HEK293 (cell line): ENCODE results near the gene NUDT9.

ENCODE experiments used
- EGR2 ChIP-seq: fragments of 450-650 bp; formaldehyde crosslinking; IDR thresholded peaks from 2 replicates; pipeline ENCODE4 v1.5.1; 2016; ENCODE audit warnings: low read depth, missing biosample characterization, missing genetic modification characterization
- GLIS1 ChIP-seq: fragments of 450-650 bp; formaldehyde crosslinking; IDR thresholded peaks from 2 replicates; pipeline ENCODE4 v1.5.1; 2016; ENCODE audit warnings: missing biosample characterization, missing genetic modification characterization
- HOXC10 ChIP-seq: sonication (generic); formaldehyde crosslinking; IDR thresholded peaks from 2 replicates; pipeline ENCODE4 v1.8.1; 2023; ENCODE audit warnings: mild to moderate bottlenecking, missing genetic modification reagents
- HOXD13 ChIP-seq: sonication (generic); formaldehyde crosslinking; IDR thresholded peaks from 2 replicates; pipeline ENCODE4 v1.8.0; 2022; ENCODE audit warnings: missing genetic modification reagents, borderline replicate concordance
- PRDM1 ChIP-seq: fragments of 450-650 bp; formaldehyde crosslinking; IDR thresholded peaks from 2 replicates; pipeline ENCODE4; 2016; ENCODE audit warnings: missing biosample characterization, missing genetic modification characterization
- SCRT1 ChIP-seq: fragments of 450-650 bp; formaldehyde crosslinking; IDR thresholded peaks from 2 replicates; pipeline ENCODE4 v1.5.1; 2016; ENCODE audit warnings: missing biosample characterization, missing genetic modification characterization, borderline replicate concordance
- SP3 ChIP-seq: fragments of 450-650 bp; formaldehyde crosslinking; IDR thresholded peaks from 2 replicates; pipeline ENCODE4 v1.5.1; 2016; ENCODE audit warnings: missing biosample characterization, missing genetic modification characterization
- TCF7L2 ChIP-seq: IDR thresholded peaks from 2 replicates; pipeline ENCODE4 v1.6.1; 2011; ENCODE audit warnings: low read depth, mild to moderate bottlenecking, inconsistent platforms, low read length, moderate library complexity, borderline replicate concordance
- YY1 ChIP-seq: fragments of 450-650 bp; formaldehyde crosslinking; IDR thresholded peaks from 2 replicates; pipeline ENCODE4 v1.5.1; 2018; ENCODE audit warnings: missing biosample characterization, missing genetic modification characterization
- ZBTB17 ChIP-seq: fragments of 450-650 bp; formaldehyde crosslinking; IDR thresholded peaks from 2 replicates; pipeline ENCODE4 v1.5.1; 2016; ENCODE audit warnings: missing biosample characterization, missing genetic modification characterization
- ZBTB8A ChIP-seq: fragments of 450-650 bp; formaldehyde crosslinking; IDR thresholded peaks from 2 replicates; pipeline ENCODE4 v1.5.1; 2016; ENCODE audit warnings: missing biosample characterization, missing genetic modification characterization
- ZFHX2 ChIP-seq: fragments of 450-650 bp; formaldehyde crosslinking; conservative IDR thresholded peaks from 2 replicates; pipeline ENCODE4 v1.5.1; 2016; ENCODE audit warnings: missing biosample characterization, missing genetic modification characterization
- ZNF121 ChIP-seq: fragments of 450-650 bp; formaldehyde crosslinking; IDR thresholded peaks from 2 replicates; pipeline ENCODE4 v1.5.1; 2016; ENCODE audit warnings: missing biosample characterization, missing genetic modification characterization
- ZNF175 ChIP-seq: fragments of 450-650 bp; formaldehyde crosslinking; IDR thresholded peaks from 2 replicates; pipeline ENCODE4 v1.5.1; 2016; ENCODE audit warnings: missing biosample characterization, missing genetic modification characterization
- ZNF214 ChIP-seq: fragments of 450-650 bp; formaldehyde crosslinking; IDR thresholded peaks from 2 replicates; pipeline ENCODE4 v1.5.1; 2017; ENCODE audit warnings: missing biosample characterization, mild to moderate bottlenecking, missing genetic modification characterization, borderline replicate concordance
- ZNF221 ChIP-seq: fragments of 450-650 bp; formaldehyde crosslinking; IDR thresholded peaks from 2 replicates; pipeline ENCODE4 v1.5.1; 2017; ENCODE audit warnings: missing biosample characterization, missing genetic modification characterization, borderline replicate concordance
- ZNF311 ChIP-seq: fragments of 450-650 bp; formaldehyde crosslinking; IDR thresholded peaks from 2 replicates; pipeline ENCODE4 v1.5.1; 2017; ENCODE audit warnings: missing biosample characterization, missing genetic modification characterization, borderline replicate concordance
- ZNF341 ChIP-seq: fragments of 450-650 bp; formaldehyde crosslinking; IDR thresholded peaks from 2 replicates; pipeline ENCODE4; 2016; ENCODE audit warnings: low read depth, missing biosample characterization, missing genetic modification characterization
- ZNF510 ChIP-seq: fragments of 450-650 bp; formaldehyde crosslinking; IDR thresholded peaks from 2 replicates; pipeline ENCODE4 v1.5.1; 2018; ENCODE audit warnings: mild to moderate bottlenecking, missing genetic modification characterization, missing biosample characterization; ENCODE audit not compliant: insufficient replicate concordance
- ZNF558 ChIP-seq: fragments of 450-650 bp; formaldehyde crosslinking; IDR thresholded peaks from 2 replicates; pipeline ENCODE4 v1.5.1; 2016; ENCODE audit warnings: missing biosample characterization, missing genetic modification characterization
- ZNF585B ChIP-seq: fragments of 450-650 bp; formaldehyde crosslinking; IDR thresholded peaks from 2 replicates; pipeline ENCODE4 v1.5.1; 2016; ENCODE audit warnings: missing biosample characterization, missing genetic modification characterization
- ZNF596 ChIP-seq: fragments of 450-650 bp; IDR thresholded peaks from 2 replicates; pipeline ENCODE4 v1.5.0; 2018; ENCODE audit warnings: missing biosample characterization, mild to moderate bottlenecking, missing genetic modification characterization, moderate library complexity
- ZNF792 ChIP-seq: fragments of 450-650 bp; formaldehyde crosslinking; IDR thresholded peaks from 2 replicates; pipeline ENCODE4 v1.5.1; 2016; ENCODE audit warnings: missing biosample characterization, missing genetic modification characterization
- ZNF830 ChIP-seq: fragments of 450-650 bp; IDR thresholded peaks from 2 replicates; pipeline ENCODE4 v1.5.0; 2018; ENCODE audit warnings: missing biosample characterization, missing genetic modification characterization, low read depth, mild to moderate bottlenecking, moderate library complexity
- TF ChIP-seq, protein P1 (sequence below): fragments of 450-650 bp; formaldehyde crosslinking; IDR thresholded peaks from 2 replicates; pipeline ENCODE4 v1.5.1; 2017; ENCODE audit warnings: missing biosample characterization, missing genetic modification characterization
- TF ChIP-seq, protein P2 (sequence below): fragments of 450-650 bp; formaldehyde crosslinking; IDR thresholded peaks from 2 replicates; pipeline ENCODE4 v1.5.1; 2016; ENCODE audit warnings: missing biosample characterization, missing genetic modification characterization
- TF ChIP-seq, protein P3 (sequence below): fragments of 450-650 bp; formaldehyde crosslinking; IDR thresholded peaks from 2 replicates; pipeline ENCODE4 v1.5.1; 2016; ENCODE audit warnings: missing biosample characterization, missing genetic modification characterization
- TF ChIP-seq, protein P4 (sequence below): fragments of 450-650 bp; formaldehyde crosslinking; IDR thresholded peaks from 2 replicates; pipeline ENCODE4 v1.5.1; 2016; ENCODE audit warnings: missing biosample characterization, missing genetic modification characterization
- TF ChIP-seq, protein P5 (sequence below): fragments of 450-650 bp; formaldehyde crosslinking; IDR thresholded peaks from 2 replicates; pipeline ENCODE4 v1.5.1; 2016; ENCODE audit warnings: missing biosample characterization, missing genetic modification characterization
- TF ChIP-seq, protein P6 (sequence below): fragments of 450-650 bp; formaldehyde crosslinking; IDR thresholded peaks from 2 replicates; pipeline ENCODE4; 2016; ENCODE audit warnings: missing biosample characterization, missing genetic modification characterization

Gene NUDT9

DNA sequence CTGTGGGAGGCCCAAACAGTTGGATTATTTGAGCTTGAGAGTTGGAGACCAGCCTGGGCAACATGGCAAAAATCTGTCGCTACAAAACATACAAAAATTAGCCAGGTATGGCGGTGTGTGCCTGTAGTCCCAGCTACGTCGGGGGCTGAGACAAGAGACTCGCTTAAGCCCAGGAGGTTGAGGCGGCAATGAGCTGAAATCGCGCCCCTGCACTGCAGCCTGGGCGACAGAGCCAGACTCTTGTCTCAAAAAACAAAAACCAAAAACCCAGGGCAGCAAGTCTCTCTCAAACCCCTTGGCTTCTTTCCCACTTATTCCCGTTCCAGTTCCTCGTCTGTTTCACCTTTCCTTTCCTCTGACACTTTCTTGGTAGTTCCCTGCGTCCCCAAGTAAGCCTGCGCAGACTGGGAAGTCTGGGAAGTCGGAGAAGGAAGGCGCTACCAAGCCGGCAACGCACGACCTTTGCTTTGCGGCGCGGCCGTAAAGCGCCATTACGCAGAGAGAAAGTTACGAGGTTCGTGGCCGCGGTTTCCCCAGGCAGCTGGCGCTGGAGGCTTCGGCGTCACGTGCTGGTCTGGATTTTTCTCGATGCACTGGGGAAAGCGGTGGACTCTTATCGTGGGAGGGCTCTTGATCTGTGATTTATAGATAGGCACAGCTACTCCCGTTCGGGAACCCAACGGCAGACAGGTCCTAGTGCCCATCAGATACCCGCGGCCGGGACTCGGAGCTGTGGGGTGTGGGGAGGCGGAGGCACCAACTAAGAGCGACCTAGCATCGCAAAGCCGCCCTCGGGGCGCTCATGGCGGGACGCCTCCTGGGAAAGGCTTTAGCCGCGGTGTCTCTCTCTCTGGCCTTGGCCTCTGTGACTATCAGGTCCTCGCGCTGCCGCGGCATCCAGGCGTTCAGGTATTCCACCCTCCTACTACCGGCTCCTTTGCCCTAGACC lies at the start of gene NUDT9 (continued):
- TF ChIP-seq ZNF175 (tag by site-specific recombination): no peak
- peak; percentile 43 for TF ChIP-seq SP3 (tag by site-specific recombination)
- peak; percentile 91 for TF ChIP-seq PRDM1 (tag by site-specific recombination)
- TF ChIP-seq EGR2 (tag by site-specific recombination): peak; percentile 51
- no peak for TF ChIP-seq ZNF585B (tag by site-specific recombination)
- TF ChIP-seq SCRT1 (tag by site-specific recombination): no peak
- TF ChIP-seq, protein P1, sequence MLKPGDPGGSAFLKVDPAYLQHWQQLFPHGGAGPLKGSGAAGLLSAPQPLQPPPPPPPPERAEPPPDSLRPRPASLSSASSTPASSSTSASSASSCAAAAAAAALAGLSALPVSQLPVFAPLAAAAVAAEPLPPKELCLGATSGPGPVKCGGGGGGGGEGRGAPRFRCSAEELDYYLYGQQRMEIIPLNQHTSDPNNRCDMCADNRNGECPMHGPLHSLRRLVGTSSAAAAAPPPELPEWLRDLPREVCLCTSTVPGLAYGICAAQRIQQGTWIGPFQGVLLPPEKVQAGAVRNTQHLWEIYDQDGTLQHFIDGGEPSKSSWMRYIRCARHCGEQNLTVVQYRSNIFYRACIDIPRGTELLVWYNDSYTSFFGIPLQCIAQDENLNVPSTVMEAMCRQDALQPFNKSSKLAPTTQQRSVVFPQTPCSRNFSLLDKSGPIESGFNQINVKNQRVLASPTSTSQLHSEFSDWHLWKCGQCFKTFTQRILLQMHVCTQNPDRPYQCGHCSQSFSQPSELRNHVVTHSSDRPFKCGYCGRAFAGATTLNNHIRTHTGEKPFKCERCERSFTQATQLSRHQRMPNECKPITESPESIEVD (tag by site-specific recombination): peak; percentile 48; the same call in 1 of the 2 replicates
- TF ChIP-seq, protein P2, sequence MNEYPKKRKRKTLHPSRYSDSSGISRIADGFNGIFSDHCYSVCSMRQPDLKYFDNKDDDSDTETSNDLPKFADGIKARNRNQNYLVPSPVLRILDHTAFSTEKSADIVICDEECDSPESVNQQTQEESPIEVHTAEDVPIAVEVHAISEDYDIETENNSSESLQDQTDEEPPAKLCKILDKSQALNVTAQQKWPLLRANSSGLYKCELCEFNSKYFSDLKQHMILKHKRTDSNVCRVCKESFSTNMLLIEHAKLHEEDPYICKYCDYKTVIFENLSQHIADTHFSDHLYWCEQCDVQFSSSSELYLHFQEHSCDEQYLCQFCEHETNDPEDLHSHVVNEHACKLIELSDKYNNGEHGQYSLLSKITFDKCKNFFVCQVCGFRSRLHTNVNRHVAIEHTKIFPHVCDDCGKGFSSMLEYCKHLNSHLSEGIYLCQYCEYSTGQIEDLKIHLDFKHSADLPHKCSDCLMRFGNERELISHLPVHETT (tag by site-specific recombination): peak; percentile 45; the same call in 1 of the 2 replicates
- peak; percentile 86 for TF ChIP-seq HOXD13 (CRISPR knock-in tag)
- TF ChIP-seq ZNF596 (tag by site-specific recombination): peak; percentile 44; the same call in 1 of the 2 replicates
- TF ChIP-seq, protein P3, sequence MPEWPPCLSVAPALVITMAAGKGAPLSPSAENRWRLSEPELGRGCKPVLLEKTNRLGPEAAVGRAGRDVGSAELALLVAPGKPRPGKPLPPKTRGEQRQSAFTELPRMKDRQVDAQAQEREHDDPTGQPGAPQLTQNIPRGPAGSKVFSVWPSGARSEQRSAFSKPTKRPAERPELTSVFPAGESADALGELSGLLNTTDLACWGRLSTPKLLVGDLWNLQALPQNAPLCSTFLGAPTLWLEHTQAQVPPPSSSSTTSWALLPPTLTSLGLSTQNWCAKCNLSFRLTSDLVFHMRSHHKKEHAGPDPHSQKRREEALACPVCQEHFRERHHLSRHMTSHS: no peak
- peak; percentile 24; the same call in 1 of the 2 replicates for TF ChIP-seq GLIS1 (tag by site-specific recombination)
- TF ChIP-seq ZNF214 (tag by site-specific recombination): no peak
- TF ChIP-seq ZFHX2 (tag by site-specific recombination): peak; percentile 45; the same call in 1 of the 2 replicates
- TF ChIP-seq, protein P4, sequence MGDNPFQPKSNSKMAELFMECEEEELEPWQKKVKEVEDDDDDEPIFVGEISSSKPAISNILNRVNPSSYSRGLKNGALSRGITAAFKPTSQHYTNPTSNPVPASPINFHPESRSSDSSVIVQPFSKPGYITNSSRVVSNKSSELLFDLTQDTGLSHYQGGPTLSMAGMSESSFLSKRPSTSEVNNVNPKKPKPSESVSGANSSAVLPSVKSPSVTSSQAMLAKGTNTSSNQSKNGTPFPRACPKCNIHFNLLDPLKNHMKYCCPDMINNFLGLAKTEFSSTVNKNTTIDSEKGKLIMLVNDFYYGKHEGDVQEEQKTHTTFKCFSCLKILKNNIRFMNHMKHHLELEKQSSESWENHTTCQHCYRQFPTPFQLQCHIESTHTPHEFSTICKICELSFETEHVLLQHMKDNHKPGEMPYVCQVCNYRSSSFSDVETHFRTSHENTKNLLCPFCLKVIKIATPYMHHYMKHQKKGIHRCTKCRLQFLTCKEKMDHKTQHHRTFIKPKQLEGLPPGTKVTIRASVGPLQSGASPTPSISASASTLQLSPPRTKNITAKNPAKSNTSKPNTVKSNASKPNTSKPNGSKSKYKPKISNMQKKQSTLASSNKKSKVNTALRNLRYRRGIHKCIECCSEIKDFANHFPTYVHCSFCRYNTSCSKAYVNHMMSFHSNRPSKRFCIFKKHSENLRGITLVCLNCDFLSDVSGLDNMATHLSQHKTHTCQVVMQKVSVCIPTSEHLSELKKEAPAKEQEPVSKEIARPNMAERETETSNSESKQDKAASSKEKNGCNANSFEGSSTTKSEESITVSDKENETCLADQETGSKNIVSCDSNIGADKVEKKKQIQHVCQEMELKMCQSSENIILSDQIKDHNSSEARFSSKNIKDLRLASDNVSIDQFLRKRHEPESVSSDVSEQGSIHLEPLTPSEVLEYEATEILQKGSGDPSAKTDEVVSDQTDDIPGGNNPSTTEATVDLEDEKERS (tag by site-specific recombination): no peak
- no peak for TF ChIP-seq ZNF510 (tag by site-specific recombination)
- TF ChIP-seq YY1: 0 out of 2 replicates have a peak, but pooled peaks have one; percentile 43
- peak; percentile 41; the same call in 1 of the 2 replicates for TF ChIP-seq ZNF121
- TF ChIP-seq, protein P5, sequence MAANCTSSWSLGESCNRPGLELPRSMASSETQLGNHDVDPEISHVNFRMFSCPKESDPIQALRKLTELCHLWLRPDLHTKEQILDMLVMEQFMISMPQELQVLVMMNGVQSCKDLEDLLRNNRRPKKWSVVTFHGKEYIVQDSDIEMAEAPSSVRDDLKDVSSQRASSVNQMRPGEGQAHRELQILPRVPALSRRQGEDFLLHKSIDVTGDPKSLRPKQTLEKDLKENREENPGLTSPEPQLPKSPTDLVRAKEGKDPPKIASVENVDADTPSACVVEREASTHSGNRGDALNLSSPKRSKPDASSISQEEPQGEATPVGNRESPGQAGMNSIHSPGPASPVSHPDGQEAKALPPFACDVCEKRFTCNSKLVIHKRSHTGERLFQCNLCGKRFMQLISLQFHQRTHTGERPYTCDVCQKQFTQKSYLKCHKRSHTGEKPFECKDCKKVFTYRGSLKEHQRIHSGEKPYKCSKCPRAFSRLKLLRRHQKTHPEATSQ (tag by site-specific recombination): no peak
- TF ChIP-seq ZBTB17: peak; percentile 75
- TF ChIP-seq ZNF221: no peak
- no peak for TF ChIP-seq ZNF830 (tag by site-specific recombination)
- peak; percentile 69 for TF ChIP-seq ZBTB8A (tag by site-specific recombination)
- no peak; the same call in 1 of the 2 replicates for TF ChIP-seq TCF7L2
- TF ChIP-seq HOXC10 (CRISPR knock-in tag): peak; percentile 55; the same call in 1 of the 2 replicates
- TF ChIP-seq, protein P6, sequence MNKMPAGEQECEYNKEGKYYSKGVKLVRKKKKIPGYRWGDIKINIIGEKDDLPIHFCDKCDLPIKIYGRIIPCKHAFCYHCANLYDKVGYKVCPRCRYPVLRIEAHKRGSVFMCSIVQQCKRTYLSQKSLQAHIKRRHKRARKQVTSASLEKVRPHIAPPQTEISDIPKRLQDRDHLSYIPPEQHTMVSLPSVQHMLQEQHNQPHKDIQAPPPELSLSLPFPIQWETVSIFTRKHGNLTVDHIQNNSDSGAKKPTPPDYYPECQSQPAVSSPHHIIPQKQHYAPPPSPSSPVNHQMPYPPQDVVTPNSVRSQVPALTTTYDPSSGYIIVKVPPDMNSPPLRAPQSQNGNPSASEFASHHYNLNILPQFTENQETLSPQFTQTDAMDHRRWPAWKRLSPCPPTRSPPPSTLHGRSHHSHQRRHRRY: no peak
- no peak for TF ChIP-seq ZNF311
- no peak for TF ChIP-seq ZNF792
- no peak for TF ChIP-seq ZNF558
- peak; percentile 34; the same call in 1 of the 2 replicates for TF ChIP-seq ZNF341 (tag by site-specific recombination)
